Measurements from ENCODE around the gene SUPT16H.

GRCh38 chr14:21428930-21429329, 45.1 kb upstream of the SUPT16H start:
- TF ChIP-seq MAFK (IDR thresholded peaks at IDR 0.05; ENCODE audit: partially characterized antibody): no peak
- TF ChIP-seq EP300 (IDR thresholded peaks at IDR 0.05): no peak
- no peak for TF ChIP-seq CTCF (IDR thresholded peaks at IDR 0.05)

Data from A549 (cell line).